ENCODE results near the gene OR56B4.

DNA sequence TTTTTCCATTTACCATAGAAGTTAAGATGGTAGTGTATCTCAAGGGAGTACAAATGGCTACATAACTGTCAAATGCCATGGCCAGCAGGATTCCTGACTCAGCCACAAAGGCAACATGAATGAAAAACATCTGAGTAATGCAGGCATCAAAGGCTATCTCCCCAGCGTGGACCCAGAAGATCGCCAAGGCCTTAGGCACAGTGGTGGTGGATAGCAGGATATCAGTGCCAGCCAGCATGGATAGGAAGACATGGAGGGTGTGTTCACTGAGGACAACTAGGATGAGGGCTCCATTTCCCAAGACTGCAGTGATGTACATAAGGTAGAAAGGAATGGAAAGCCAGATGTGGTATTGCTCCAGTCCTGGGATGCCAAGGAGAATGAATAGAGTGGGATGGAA, 44.6 kb downstream of the OR56B4 start:
- TF ChIP-seq EEA1 (CRISPR knock-in tag; IDR thresholded peaks at IDR 0.05; ENCODE audit: borderline replicate concordance) = no peak
- no peak for TF ChIP-seq ZFX (CRISPR knock-in tag; IDR thresholded peaks at IDR 0.05; ENCODE audit: low read depth)
- no peak for TF ChIP-seq ZNF841 (CRISPR knock-in tag; IDR thresholded peaks at IDR 0.05; ENCODE audit: borderline replicate concordance)
- TF ChIP-seq, protein P1, sequence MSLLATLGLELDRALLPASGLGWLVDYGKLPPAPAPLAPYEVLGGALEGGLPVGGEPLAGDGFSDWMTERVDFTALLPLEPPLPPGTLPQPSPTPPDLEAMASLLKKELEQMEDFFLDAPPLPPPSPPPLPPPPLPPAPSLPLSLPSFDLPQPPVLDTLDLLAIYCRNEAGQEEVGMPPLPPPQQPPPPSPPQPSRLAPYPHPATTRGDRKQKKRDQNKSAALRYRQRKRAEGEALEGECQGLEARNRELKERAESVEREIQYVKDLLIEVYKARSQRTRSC (CRISPR knock-in tag; IDR thresholded peaks at IDR 0.05; ENCODE audit: low read depth) = no peak
- TF ChIP-seq, protein P2, sequence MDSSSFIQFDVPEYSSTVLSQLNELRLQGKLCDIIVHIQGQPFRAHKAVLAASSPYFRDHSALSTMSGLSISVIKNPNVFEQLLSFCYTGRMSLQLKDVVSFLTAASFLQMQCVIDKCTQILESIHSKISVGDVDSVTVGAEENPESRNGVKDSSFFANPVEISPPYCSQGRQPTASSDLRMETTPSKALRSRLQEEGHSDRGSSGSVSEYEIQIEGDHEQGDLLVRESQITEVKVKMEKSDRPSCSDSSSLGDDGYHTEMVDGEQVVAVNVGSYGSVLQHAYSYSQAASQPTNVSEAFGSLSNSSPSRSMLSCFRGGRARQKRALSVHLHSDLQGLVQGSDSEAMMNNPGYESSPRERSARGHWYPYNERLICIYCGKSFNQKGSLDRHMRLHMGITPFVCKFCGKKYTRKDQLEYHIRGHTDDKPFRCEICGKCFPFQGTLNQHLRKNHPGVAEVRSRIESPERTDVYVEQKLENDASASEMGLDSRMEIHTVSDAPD (CRISPR knock-in tag; IDR thresholded peaks at IDR 0.05) = no peak
- no peak for TF ChIP-seq SMC3 (IDR thresholded peaks at IDR 0.05; ENCODE audit: low read length)
- no peak for TF ChIP-seq JUN (CRISPR knock-in tag; IDR thresholded peaks at IDR 0.05)
- no peak for TF ChIP-seq POLR2A (IDR thresholded peaks at IDR 0.05; ENCODE audit: insufficient read depth in 1 of 2, low read depth in 2 of 2, low read length in 2 of 2)
- TF ChIP-seq TCF7L2 (IDR thresholded peaks at IDR 0.05; ENCODE audit: low read depth, low read length) = no peak
- TF ChIP-seq ZNF776 (CRISPR knock-in tag; IDR thresholded peaks at IDR 0.05) = no peak
- no peak for TF ChIP-seq ZNF792 (CRISPR knock-in tag; IDR thresholded peaks at IDR 0.05)
- TF ChIP-seq JUNB (CRISPR knock-in tag; IDR thresholded peaks at IDR 0.05; ENCODE audit: borderline replicate concordance) = no peak
- TF ChIP-seq, protein P3, sequence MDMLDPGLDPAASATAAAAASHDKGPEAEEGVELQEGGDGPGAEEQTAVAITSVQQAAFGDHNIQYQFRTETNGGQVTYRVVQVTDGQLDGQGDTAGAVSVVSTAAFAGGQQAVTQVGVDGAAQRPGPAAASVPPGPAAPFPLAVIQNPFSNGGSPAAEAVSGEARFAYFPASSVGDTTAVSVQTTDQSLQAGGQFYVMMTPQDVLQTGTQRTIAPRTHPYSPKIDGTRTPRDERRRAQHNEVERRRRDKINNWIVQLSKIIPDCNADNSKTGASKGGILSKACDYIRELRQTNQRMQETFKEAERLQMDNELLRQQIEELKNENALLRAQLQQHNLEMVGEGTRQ (IDR thresholded peaks at IDR 0.05; ENCODE audit: low read depth, low read length) = no peak
- TF ChIP-seq, protein P3 (CRISPR knock-in tag; IDR thresholded peaks at IDR 0.05; ENCODE audit: borderline replicate concordance) = no peak
